Hindlimb muscle (tissue), 1 donor: Measurements from ENCODE around the gene ATRIP. TPM values are rescaled to one million over a fixed set of nuclear protein-coding genes. Genes with fewer than 3 reads are reported as not detected.

Source experiments
- DNase-seq: peaks from one replicate; pipeline ENCODE4 v3.0.0-alpha.2; 2013
- polyA plus RNA-seq: library from polyadenylated mRNA; unstranded; fragments of 120-200 nt; gene quantifications from one replicate; pipeline ENCODE4 v1.2.1, GENCODE V29; 2013; ENCODE audit not compliant: insufficient read length

Gene ATRIP
- polyA plus RNA-seq, 1 donor = 7.6 TPM

- no peak for DNase-seq
Observed at GRCh38 chr3:48425281-48425812, 21.2 kb upstream of the ATRIP start.

- no peak for DNase-seq
Observed at GRCh38 chr3:48426401-48426909, 20.1 kb upstream of the ATRIP start.

- no peak for DNase-seq
Observed at GRCh38 chr3:48426944-48427629, 19.4 kb upstream of the ATRIP start.

GRCh38 chr3:48427630-48427962 lies 18.9 kb upstream of the ATRIP start:
- no peak for DNase-seq

GRCh38 chr3:48428088-48428571 lies 18.4 kb upstream of the ATRIP start:
- DNase-seq = no peak

GRCh38 chr3:48428572-48429316 lies 17.8 kb upstream of the ATRIP start:
- DNase-seq = peak; percentile 62

GRCh38 chr3:48429317-48429959 lies 17.1 kb upstream of the ATRIP start:
- peak; percentile 33 for DNase-seq

GRCh38 chr3:48429960-48430707 lies 16.4 kb upstream of the ATRIP start, which contains the start of gene PLXNB1:
PLXNB1 (minus strand) TSS chr3:48430086; CDS start chr3:48424611, 5,475 bp downstream.
- no peak for DNase-seq

- no peak for DNase-seq
Observed at GRCh38 chr3:48430708-48431101, 15.8 kb upstream of the ATRIP start.

- no peak for DNase-seq
Observed at GRCh38 chr3:48431224-48432029, 15.1 kb upstream of the ATRIP start.

GRCh38 chr3:48432411-48433371 lies 13.8 kb upstream of the ATRIP start:
- DNase-seq = no peak

- no peak for DNase-seq
Observed at GRCh38 chr3:48433472-48434118, 12.9 kb upstream of the ATRIP start.

GRCh38 chr3:48434591-48435222 lies 11.8 kb upstream of the ATRIP start:
- no peak for DNase-seq

- no peak for DNase-seq
Observed at GRCh38 chr3:48435223-48435595, 11.3 kb upstream of the ATRIP start.

- DNase-seq = peak; percentile 80
Observed at GRCh38 chr3:48435774-48436476, 10.6 kb upstream of the ATRIP start.

- DNase-seq = no peak
Observed at GRCh38 chr3:48436477-48436787, 10.1 kb upstream of the ATRIP start.

GRCh38 chr3:48436855-48437254 lies 9.7 kb upstream of the ATRIP start:
- no peak for DNase-seq

- no peak for DNase-seq
Observed at GRCh38 chr3:48437812-48438211, 8.7 kb upstream of the ATRIP start.
